B cell (primary cell): ENCODE results near the gene E2F2.

Experiments
- CTCF ChIP-seq: fragments of 200-600 bp; IDR thresholded peaks from one replicate; pipeline ENCODE4 v1.8.0; 2022; ENCODE audit warnings: antibody characterized with exemption, mild to moderate bottlenecking
- EZH2 ChIP-seq: IDR thresholded peaks from 2 replicates; pipeline ENCODE4 v1.6.1; 2012; ENCODE audit warnings: borderline replicate concordance, low read depth, mild to moderate bottlenecking, moderate library complexity, low read length; ENCODE audit not compliant: insufficient read depth, poor library complexity, severe bottlenecking

GRCh38 chr1:23462766-23463165 is 68.3 kb downstream of the E2F2 start:
- TF ChIP-seq CTCF (no peak), EZH2 (no peak)
